C4-2B (cell line): ENCODE measurements around the gene CES4A.

Experiments used
- CTCF ChIP-seq: fragments of 450-650 bp; conservative IDR thresholded peaks from 2 replicates; pipeline ENCODE4 v1.5.1; 2017; ENCODE audit warnings: mild to moderate bottlenecking
- ZFX ChIP-seq: fragments of 450-650 bp; IDR thresholded peaks from 2 replicates; pipeline ENCODE4 v1.6.1; 2017

- TF ChIP-seq CTCF, result no peak
- no peak for TF ChIP-seq ZFX
These were observed 66.5 kb downstream of the CES4A start for GRCh38 chr16:67054901-67055300.
